IPS-15b (cell line): ENCODE results near the gene GIN1.

ENCODE experiments used
- H3K27me3 ChIP-seq: one replicate; pipeline ENCODE4 v1.6.1; 2013; ENCODE audit warnings: low read length; ENCODE audit not compliant: control insufficient read depth, insufficient read depth
- H3K36me3 ChIP-seq: one replicate; pipeline ENCODE4 v1.6.1; 2013; ENCODE audit warnings: low read length; ENCODE audit not compliant: control insufficient read depth, insufficient read depth
- H3K4me1 ChIP-seq: one replicate; pipeline ENCODE4 v1.6.1; 2013; ENCODE audit warnings: mild to moderate bottlenecking, low read length; ENCODE audit not compliant: control insufficient read depth, insufficient read depth
- H3K4me3 ChIP-seq: one replicate; pipeline ENCODE4 v1.5.1; 2013; ENCODE audit warnings: low read depth, low read length
- H3K9ac ChIP-seq: one replicate; pipeline ENCODE4 v1.6.1; 2013; ENCODE audit warnings: low read depth, mild to moderate bottlenecking, low read length
- H3K9me3 ChIP-seq: one replicate; pipeline ENCODE4 v1.6.1; 2013; ENCODE audit warnings: mild to moderate bottlenecking, low read length; ENCODE audit not compliant: control insufficient read depth, insufficient read depth

Gene GIN1

GRCh38 chr5:103127292-103127817 is 7.4 kb upstream of the GIN1 start:
- Histone ChIP-seq H3K4me3 (no peak overlapping the region), H3K4me1 (no peaks in the 10 kb centered on the region), H3K9ac (no peak overlapping the region), H3K27me3 (no peaks in the 10 kb centered on the region), H3K36me3 (no peaks in the 10 kb centered on the region), H3K9me3 (no peaks in the 10 kb centered on the region)

- H3K36me3 ChIP-seq = no peaks in the 10 kb centered on the region
- H3K9me3 ChIP-seq = no peaks in the 10 kb centered on the region
- H3K4me3 ChIP-seq = no peak overlapping the region
- H3K27me3 ChIP-seq = no peaks in the 10 kb centered on the region
- H3K9ac ChIP-seq = no peak overlapping the region
- peaks cover 2% of the 10 kb centered on the region for H3K4me1 ChIP-seq
These were observed 6.6 kb upstream of the GIN1 start for GRCh38 chr5:103126557-103126956.

DNA sequence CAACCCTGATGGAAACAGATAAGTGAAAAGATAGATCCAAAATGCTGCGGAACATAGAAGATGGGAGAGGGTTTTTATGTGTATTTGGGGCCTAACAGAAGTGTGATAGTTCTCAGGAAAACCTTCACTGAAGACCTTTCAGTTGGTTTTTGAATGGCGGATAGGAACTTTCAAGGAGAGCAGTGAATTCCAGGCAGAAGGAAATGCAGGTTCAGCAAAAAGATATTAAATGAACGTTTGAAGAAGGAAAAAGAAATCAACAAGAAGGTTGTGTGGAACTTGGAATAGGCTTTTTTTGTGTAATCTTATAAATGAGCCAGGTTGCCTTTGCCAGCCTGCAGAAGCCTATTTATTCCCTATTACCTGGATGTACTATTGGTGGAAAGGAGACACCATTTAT is 2.3 kb upstream of the GIN1 start:
- no peak overlapping the region for H3K4me3 ChIP-seq

DNA sequence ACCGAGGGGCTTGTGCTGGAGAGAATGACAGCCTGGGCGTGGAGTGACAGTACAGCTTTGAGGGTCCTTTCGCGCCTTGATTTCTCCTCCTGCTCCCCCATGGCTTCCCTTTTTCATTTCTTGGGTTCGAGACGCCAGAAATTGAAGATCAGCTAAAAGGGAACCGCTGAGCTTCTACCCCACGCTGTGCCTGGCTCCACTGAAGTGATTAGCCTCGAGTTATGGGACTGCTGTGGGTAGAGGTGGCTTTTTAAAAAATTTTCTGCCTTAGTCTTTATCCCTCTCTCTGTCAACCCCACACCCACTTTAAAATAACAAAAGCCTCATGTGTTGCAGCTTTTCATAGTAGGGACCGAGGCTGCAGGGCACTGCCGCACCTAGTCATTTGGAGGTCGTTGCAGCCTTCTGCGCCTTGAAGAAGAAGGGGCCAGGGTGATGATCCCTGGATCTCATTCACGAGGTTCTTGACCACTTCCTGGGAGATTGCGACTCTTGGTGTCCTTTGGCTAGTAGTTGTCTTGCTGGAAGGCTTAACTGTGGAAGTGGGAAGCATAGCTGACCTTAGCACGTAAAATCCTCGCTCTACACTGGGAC is 766 bp upstream of the GIN1 start:
- peak overlapping the region; percentile 86 for H3K9ac ChIP-seq
- H3K4me1 ChIP-seq = peaks cover 6% of the 10 kb centered on the region
- H3K4me3 ChIP-seq = peak overlapping the region; percentile 99
- H3K27me3 ChIP-seq = no peaks in the 10 kb centered on the region
- no peaks in the 10 kb centered on the region for H3K36me3 ChIP-seq
- no peaks in the 10 kb centered on the region for H3K9me3 ChIP-seq

More for the DNA sequence above, 2.3 kb upstream of the GIN1 start:
- H3K36me3 ChIP-seq = no peaks in the 10 kb centered on the region
- no peak overlapping the region for H3K9ac ChIP-seq
- H3K4me1 ChIP-seq = peaks cover 6% of the 10 kb centered on the region
- H3K9me3 ChIP-seq = no peaks in the 10 kb centered on the region
- H3K27me3 ChIP-seq = no peaks in the 10 kb centered on the region

DNA sequence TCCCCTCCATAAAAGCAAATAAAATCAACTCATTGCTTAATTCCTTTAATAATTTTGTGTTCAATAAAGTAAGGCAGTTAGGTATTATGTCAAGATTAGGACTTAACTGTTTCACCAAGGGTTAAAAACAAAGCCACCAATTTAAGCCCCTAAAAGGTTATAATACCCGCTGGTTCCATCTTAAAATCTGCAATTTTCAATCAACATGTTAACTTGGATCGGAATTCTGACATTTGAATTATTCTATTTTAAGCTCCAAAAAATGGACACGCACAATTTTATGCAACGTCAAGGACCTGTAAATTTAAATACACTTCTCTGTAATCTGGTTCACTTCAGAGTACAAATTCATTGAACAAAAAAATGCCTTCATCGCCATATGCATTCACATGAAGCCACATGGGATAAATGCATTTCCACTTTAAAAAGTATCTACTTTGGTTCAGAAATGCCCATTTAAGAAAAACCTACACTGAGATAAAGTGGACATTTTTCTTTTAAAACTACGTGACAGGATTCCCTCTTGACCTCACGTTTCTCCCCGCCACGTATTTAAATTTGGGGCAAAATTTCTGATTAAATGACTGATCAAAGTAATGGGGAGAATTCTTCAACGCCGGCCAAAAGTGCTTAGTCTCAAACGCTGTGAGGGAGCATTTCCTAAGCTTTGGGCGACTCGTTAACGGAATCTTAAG is 721 bp downstream of the GIN1 start:
- peak overlapping the region; percentile 99 for H3K4me3 ChIP-seq
- peak overlapping the region; percentile 94 for H3K9ac ChIP-seq
- no peaks in the 10 kb centered on the region for H3K9me3 ChIP-seq
- no peaks in the 10 kb centered on the region for H3K36me3 ChIP-seq
- H3K27me3 ChIP-seq = no peaks in the 10 kb centered on the region
- peaks cover 6% of the 10 kb centered on the region for H3K4me1 ChIP-seq

- no peak overlapping the region for H3K9ac ChIP-seq
- H3K9me3 ChIP-seq = no peaks in the 10 kb centered on the region
- H3K27me3 ChIP-seq = no peaks in the 10 kb centered on the region
- H3K4me1 ChIP-seq = peaks cover 6% of the 10 kb centered on the region
- H3K4me3 ChIP-seq = no peak overlapping the region
- H3K36me3 ChIP-seq = no peaks in the 10 kb centered on the region
These were observed 2.4 kb downstream of the GIN1 start for GRCh38 chr5:103117471-103117991.

DNA sequence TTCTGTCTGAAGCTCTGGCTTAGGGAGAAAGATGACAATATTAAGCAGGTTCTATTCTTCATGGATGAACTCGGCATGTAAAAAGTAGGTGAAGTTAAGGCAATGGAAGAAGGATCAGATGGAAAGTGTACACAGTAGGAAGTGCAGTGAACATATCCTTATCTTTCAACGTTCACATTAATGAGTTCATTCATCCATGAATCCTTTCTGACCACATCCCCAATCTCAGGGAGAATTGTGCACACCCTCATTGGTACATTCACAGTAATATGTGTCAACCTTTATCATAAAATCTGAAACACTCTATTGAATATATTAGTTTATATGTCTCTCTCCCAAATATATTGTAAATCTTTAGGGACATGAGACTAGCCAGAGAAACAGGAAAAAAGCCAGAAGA is 5.5 kb downstream of the GIN1 start:
- H3K36me3 ChIP-seq = no peaks in the 10 kb centered on the region
- H3K9me3 ChIP-seq = no peaks in the 10 kb centered on the region
- no peaks in the 10 kb centered on the region for H3K27me3 ChIP-seq
- H3K4me1 ChIP-seq = peaks cover under 1% of the 10 kb centered on the region
- no peak overlapping the region for H3K4me3 ChIP-seq
- no peak overlapping the region for H3K9ac ChIP-seq

GRCh38 chr5:103112910-103113309 is 7.0 kb downstream of the GIN1 start:
- Histone ChIP-seq H3K4me3 (no peak overlapping the region), H3K27me3 (no peaks in the 10 kb centered on the region), H3K9ac (no peak overlapping the region), H3K36me3 (no peaks in the 10 kb centered on the region), H3K4me1 (peaks cover 8% of the 10 kb centered on the region), H3K9me3 (no peaks in the 10 kb centered on the region)

- H3K27me3 ChIP-seq = no peaks in the 10 kb centered on the region
- no peaks in the 10 kb centered on the region for H3K36me3 ChIP-seq
- no peak overlapping the region for H3K4me3 ChIP-seq
- no peaks in the 10 kb centered on the region for H3K9me3 ChIP-seq
- no peak overlapping the region for H3K9ac ChIP-seq
- peaks cover 8% of the 10 kb centered on the region for H3K4me1 ChIP-seq
These were observed 8.5 kb downstream of the GIN1 start for GRCh38 chr5:103111468-103111867.

- H3K36me3 ChIP-seq = no peaks in the 10 kb centered on the region
- no peak overlapping the region for H3K4me3 ChIP-seq
- no peaks in the 10 kb centered on the region for H3K27me3 ChIP-seq
- no peak overlapping the region for H3K9ac ChIP-seq
- H3K9me3 ChIP-seq = no peaks in the 10 kb centered on the region
- H3K4me1 ChIP-seq = peaks cover 8% of the 10 kb centered on the region
These were observed 9.5 kb downstream of the GIN1 start for GRCh38 chr5:103110403-103110802.

DNA sequence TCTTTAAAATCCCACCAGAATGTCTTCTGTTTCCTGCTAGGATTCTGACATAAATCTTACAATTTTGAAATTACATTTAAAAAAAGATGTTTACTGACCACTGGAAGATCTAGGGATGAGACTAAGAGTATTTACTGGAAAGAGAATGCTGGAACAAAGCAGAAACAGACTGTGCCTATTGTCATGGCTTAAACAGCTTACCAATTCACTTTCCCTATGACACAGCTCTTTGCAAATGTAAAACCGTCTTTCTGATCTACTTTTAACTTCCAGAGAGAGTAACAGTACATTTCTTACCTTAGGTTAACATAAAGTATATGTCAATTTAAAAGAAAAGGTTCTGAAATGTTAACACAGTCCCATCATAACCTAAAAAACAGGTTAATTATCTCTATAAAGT is 10.7 kb downstream of the GIN1 start:
- Histone ChIP-seq H3K27me3 (no peaks in the 10 kb centered on the region), H3K9ac (no peak overlapping the region), H3K36me3 (no peaks in the 10 kb centered on the region)

GRCh38 chr5:103108086-103108485 is 11.9 kb downstream of the GIN1 start:
- H3K9me3 ChIP-seq = no peaks in the 10 kb centered on the region
- H3K4me1 ChIP-seq = peaks cover 8% of the 10 kb centered on the region
- H3K36me3 ChIP-seq = no peaks in the 10 kb centered on the region
- no peak overlapping the region for H3K9ac ChIP-seq
- H3K27me3 ChIP-seq = no peaks in the 10 kb centered on the region
- H3K4me3 ChIP-seq = no peak overlapping the region

More for the DNA sequence above, 10.7 kb downstream of the GIN1 start:
- H3K9me3 ChIP-seq = no peaks in the 10 kb centered on the region
- peaks cover 8% of the 10 kb centered on the region for H3K4me1 ChIP-seq
- no peak overlapping the region for H3K4me3 ChIP-seq
